Stimulated activated CD8-positive, alpha-beta memory T cell treated with anti-CD3 and anti-CD28 coated beads, Interleukin-15, amount 100 ng/mL, for 1 hour (primary cell): ENCODE measurements around the gene EPB41L4B.

ENCODE experiments used
- DNase-seq: peaks from one replicate; pipeline ENCODE4 v3.0.0-alpha.2; 2020; ENCODE audit warnings: low read depth

The EPB41L4B gene

DNA sequence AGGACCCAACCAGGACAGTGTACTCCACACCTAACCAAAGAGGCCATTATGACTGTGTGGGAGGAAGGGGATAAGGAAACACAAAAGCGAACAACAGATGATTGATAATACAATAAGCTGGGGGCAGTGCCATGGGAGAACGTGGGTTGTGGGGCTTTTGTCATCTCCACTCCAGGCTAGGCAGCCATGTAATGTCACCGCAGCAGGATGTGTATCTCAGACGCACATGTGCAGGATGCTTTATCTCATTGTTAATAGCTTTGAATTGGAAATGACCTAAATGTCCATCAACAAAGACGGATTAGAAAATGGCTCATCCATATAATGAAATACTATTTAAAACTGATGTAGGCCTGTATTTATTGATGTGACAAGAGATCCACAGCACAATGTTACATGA is 51.0 kb downstream of the EPB41L4B start:
- no peak for DNase-seq

DNA sequence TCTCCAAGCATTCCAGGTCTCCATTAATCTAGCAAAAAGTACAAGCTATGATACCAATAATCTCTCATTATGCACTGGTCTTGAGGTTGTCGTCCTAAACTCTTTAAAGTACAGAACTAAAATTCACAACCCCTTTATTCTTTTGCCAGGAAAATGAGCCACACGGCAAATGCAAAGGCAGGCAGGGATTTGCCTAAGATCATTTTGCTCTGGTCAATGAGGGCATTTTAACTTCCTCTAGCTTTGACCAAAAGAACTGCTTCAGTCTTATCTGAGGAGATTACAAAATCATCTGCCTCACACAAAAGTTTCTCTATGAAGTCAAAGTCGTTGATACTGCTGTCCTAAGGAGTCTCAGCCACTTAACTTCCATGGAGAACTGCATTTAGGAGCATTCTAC is 51.8 kb downstream of the EPB41L4B start:
- DNase-seq, result no peak

DNA sequence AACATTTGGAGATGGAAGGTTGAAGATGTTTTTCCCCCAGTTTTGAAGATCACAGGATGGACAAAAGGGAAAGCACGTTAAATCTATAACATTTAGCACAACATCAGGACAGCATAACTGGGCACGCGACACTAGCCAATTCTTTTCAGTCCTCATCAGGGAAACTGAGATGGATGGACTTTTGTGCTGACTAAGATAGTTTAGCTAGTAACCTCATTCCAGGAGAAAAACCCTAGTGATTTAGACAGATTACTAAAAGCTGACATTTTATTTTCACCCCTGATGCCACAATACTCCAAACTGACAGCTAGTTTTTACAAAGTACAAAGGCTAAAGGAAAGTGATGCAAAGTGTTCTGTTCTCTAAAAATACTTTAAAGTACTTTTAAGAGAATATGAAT is 53.3 kb downstream of the EPB41L4B start:
- DNase-seq, result no peak

DNA sequence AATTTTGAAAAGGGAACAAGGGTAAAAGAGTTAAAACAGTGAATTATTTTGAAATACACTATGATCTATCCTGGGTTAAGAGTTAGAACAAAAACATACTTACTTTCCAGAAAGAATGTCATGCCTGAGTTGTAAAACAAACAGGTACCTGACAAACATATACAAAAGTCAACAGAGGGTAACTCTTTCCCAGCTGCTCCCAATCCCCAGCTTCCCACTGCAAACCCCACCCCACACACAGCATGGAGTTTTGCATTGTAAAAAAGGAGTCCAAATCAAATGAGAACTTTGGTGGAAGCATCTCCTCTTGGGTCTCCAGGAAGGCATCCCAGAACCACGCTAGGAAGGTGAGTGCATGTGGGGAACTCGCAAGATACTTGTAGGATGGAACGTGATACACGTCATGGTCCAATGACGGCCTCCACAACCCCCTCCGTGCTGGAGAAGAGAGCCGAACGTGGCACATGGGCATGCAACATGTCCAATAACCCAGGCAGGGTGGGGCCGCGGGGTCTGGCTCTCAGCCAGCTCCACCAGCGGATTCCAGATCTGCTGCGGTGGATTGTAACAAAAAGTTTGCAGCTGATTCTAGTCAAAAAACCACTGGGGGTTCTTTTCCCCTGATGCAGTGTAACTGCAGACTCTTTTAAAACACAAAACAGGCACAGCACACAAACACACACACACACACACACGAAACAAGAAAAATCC is 55.8 kb downstream of the EPB41L4B start:
- DNase-seq, result no peak

DNA sequence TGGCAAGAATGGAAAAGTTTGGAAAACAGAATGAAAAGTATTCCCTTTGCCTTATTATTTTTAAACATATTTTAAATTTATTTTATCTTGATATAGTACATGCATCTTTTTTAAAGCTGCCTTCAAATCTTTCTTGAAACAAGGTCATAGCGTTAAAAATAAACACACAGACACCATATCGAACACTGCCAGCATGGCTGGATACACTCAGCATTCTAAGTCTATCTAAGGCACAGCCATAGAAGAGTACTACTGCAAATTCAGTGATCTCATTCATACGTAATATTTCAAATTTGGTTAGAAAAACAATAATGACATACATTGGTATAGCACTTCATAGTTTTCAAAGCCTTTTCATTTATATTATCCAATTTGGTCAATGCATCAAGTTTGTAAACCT is 57.5 kb downstream of the EPB41L4B start:
- no peak for DNase-seq

DNA sequence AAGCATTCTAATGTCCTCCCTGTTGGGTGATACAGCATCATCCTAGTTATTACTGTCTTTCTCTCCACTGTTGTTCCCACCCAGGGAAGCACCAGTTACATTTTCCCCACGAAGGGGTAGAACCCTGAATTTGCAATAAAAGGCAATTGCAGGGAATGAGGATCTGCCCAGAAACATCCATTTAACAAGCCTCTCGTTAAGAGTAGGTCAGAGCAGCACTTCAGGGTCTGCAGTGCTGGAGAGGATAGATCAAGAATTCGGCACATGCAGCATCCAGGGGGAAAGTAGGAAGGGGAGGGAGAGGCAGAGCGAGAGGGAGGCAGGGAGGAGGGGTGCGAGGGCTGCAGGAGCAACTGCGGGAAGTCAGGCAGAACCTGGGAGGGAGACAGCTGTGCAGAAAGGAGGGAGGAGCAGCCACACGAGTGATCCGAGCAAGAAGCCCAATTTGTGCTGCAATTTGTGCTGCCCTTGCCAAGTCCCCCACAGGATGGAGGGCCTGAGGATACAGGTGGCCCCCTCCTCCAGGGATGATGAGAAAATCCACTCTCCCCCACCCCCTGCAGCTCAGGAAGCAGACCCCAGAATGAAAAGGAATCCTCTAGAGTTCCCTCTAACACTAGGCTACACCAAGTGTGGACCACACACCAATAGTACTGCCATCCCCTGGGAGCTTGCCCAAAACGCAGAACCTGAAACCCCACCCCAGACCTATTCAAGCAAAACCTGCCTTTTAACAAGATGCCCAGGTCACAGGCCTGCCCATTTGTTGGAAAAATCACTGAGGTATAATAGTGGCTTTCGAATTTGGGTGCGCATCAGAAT is 62.2 kb downstream of the EPB41L4B start:
- no peak for DNase-seq

DNA sequence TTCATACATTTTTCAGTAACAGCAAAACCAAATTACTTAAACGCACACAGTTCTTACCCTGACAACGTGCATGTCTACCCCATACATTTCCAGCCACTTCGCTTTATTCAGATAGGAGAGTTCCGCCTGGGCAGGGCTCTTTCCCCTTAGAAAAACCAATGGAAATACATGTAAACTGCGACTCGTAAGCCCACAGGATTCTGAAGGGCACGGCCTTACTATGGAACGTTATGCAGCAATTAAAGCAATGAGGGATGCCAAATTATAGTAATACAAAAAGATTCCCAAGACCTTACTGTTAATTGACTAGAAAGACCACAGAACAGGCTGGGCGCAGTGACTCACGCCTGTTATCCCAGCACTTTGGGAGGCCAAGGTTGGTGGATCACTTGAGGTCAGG is 64.5 kb downstream of the EPB41L4B start:
- no peak for DNase-seq

DNA sequence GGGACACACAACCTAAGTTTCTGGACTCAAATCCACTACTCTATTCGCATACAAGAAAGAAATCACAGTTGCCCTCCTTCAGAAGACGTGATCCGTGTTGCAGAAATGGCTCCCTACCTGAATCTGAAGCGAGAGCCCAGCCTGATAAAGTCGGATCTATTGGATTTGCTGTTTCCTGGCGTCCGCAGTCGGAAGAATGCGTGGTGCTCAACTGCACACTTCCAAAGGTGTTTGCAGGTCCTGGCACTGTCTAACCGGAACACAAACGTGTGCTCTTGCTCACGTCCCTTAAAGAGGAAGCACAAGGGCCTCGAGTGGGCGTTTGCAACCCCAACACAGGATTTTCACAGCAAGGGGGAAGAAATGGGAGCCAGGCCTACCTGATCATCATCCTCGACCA is 65.5 kb downstream of the EPB41L4B start:
- DNase-seq, result no peak

DNA sequence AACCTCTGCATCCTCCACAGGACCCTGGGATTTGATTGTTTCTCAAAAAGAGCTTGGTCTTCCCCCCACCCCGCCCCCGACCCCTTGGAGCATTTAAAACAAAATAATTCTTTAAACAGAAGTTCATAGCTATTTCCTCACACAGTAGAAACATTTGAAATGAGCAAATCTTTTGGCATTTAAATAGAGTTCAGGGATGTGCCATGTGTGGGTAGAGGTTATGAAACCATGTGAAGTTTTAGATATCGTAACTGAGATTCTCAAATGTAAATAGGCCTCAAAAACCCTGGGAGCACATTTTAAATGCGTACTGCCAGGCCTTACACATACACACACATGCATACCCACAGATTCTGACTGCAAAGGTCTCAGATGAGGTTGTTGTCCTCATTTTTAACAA is 66.5 kb downstream of the EPB41L4B start:
- no peak for DNase-seq

DNA sequence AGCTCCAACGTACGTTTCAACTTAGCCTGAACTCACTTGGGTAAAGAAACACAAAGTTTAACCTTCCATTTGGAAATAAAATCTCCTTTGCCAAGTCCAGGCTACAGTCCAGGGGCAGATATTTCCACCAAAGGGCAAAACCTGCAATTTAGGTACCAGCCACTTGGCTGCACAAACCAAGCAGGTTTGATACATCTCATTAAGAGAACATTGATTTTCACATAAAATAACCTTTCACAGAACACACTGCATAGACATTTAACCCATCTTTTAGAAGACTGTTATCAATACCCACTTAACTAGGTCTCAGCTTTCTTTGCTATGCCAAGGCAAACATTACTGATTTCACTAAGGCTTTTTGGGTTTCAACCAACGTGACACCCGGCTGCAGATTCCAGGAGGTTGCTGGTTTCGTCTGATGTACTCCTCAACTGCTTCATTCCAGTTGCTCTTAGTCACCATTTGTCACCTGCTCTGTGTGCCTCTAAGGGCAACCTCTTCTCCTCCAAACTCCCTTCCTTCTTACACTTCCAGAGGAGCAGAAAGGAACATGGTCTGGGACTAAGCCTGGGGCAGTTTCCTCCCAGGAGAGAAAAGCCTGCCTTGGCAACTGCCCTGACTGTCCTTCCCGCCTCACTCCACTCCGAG is 67.1 kb downstream of the EPB41L4B start:
- DNase-seq, result no peak

DNA sequence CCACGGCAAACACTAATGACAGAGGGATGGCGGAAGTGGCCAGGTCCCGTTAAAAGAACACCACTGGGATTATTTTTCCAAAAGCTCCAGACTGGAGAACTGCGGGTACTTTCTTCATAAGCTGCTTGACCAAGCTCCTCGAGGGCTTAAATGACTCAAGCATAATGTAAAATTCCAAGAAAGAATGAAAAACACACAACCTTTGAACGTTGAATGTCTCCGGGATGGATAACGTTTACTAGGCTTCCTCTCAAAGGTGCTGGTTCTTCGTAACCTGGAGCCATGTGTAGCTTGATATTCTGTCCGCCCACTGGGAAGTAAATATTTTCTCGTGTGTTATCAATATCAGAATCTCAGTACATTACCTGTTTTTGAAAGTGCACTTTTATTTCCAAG is 67.6 kb downstream of the EPB41L4B start:
- no peak for DNase-seq

DNA sequence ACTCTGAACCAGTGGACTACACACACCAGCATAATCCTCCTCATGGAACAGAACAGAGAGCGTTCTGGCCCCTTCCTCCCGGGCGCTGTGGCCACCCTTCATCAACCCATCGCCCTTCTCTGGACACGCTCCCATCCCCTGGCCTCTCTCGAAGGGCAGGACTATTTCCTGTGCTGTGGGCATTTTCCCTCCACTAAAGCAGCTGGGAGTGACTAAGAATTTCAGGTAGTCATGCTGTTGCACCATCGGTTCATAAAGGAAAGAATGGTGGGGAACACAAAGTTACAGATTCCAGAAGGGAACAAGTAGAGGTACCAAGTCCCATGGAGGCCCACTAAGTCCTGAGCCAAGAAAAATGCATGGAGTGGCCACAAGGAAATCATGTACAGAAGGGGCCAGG is 68.6 kb downstream of the EPB41L4B start:
- DNase-seq, result no peak

DNA sequence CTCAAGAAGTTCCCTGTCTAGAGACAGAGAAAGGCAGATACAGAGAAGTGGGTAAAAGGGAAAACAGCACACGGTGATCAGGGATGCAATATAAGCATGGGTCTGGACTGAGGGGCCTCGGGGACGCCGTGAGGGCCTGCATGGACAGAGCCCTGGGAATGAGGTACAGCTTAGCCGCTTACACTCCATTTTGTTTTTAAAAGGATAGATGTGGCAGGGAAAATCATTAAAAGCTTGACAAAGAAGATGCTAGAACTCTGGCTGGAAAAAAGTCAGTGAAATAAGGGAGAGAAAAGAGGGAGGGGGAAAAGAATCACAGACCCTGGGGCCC is 69.1 kb downstream of the EPB41L4B start:
- no peak for DNase-seq

DNA sequence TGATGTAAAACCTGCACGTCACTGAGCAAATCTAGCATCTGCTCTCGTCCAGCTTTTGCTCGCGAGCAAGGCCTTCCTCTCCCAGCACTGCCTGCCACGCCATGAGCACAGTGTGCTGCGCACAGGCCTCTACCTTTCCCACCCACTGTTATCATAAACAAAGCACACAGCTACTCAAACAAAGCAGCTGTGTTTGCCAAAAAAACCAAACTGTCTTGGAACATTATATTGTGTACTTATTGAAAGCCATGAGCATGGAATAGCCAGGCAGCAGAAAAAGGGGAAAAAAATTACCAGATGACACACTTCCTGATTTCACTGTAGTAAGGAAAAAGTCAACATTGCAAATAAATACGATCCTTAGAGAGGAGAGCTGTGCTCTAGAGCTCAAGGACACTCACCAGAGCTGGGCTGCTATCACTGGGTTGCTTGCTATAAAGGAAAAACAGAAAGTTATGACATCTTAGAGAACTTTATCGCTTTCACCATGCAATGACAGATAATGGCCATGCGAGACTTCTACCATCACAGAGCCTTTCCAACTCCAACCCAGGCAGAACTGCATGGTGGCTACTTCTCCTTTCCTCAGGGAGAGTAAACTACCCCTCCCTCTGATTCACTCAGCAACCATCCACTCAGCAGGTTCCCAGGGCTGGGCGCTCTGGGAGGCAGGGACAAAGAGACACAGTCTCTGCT is 69.6 kb downstream of the EPB41L4B start:
- no peak for DNase-seq

DNA sequence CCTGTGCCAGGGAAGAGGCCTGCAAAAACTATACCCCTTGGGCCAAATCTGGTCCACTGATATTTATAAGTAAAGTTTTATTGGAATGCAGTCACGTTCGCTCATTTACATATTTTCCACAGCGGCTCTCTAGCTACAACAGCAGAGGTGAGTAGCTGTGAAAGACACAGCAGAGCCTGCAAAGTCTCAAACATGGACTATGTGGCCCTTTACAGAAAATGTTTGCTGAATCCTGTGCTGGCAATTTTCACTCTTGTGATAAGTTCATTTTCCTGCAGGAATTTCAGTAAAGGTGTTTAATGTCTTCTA is 70.1 kb downstream of the EPB41L4B start:
- no peak for DNase-seq

DNA sequence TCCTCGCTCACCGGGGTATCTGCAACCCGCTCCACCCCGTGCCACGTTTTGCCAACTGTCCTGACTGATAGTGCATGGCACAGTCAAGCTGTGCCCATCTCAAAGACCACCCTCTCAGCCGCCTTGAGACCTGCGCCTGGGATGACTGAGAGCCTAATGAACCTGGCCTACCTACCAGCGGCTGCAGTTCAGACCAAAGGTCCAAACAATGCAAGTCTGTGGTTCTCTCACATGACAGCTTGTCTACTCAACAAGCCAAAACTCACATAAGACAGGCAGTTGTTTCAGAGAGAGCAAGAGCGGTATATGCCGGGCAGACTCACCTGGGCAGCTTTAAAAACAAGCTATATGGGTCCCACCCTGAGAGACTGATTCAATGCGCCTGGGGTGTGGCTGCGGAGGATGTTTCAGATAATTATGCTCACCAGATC is 70.5 kb downstream of the EPB41L4B start:
- DNase-seq, result no peak

DNA sequence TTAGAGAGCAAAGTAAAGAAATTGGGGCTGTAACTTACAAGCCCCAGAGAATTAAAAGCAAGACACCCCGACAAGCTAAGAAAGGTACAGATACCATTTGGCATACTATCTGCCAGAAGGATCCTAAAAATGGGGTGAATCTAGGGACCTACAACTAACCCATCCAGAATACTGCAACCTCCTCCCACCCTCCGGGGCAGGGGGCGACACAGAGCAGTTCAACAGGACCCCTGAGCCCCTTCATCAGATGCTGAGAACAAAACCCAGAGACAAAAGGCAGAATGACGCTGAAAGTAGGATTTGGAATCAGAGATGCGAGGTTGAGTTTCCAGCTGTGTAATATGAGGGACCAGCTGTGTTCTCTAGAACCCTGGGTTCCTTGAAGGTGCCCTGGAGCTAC is 71.2 kb downstream of the EPB41L4B start:
- DNase-seq, result no peak

DNA sequence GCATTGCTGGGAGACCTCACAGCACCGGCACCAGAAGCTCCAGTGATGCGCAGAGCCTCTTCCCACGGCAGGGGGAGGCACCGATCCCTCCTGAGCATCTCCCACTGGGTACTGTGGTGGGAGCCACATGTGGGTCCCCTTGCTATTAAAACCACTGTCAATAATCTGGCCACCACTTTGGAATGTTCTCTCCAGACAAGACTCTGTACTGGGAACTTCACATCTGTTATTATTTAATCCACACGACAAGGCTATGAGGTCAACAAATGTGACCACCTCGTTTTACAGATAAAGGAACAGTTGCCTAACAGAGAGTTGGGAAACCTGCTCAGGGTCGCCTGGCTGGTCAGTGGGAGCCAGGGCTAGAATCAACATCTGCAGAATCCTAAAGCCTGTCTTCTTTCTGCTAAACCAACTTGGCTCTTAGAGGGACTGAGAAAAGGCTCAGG is 72.7 kb downstream of the EPB41L4B start:
- DNase-seq, result no peak

DNA sequence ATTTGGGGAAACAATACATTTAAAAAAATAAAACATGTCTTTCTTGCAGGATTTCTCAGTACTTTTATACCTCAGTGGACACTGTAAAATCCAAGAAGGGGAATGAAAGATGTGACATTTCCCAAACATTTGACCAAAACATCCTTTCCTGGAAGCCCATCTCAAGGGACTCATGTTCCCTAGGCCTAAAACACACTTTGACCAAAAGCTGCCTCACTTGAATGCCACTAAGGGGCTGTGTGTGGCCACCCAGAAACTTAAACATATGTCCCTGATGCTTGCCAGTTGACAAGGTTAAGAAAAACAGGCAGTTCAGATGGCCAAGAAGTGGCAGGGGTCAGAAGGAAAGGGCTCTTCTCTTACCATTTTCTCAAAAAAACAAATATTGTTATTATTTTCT is 73.6 kb downstream of the EPB41L4B start:
- DNase-seq, result no peak

DNA sequence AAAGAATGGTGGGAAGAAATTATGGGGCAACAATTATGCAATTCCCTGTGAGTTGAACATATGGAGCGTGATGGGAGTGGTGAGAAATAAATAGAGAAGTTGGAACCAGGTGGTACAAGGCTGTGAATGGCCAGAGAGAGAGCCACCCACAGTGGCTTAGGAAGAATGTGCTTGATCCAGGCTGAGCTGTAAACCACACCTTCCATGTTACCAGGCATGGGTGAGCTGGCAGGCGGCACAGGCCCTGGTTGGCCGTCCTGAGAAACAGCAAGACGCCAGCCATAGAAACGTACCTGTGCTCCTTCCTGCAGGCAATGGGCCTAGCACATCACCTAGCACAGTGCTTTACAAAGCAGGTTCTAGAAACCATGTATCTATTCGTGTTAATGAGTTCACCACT is 74.3 kb downstream of the EPB41L4B start:
- DNase-seq, result no peak

DNA sequence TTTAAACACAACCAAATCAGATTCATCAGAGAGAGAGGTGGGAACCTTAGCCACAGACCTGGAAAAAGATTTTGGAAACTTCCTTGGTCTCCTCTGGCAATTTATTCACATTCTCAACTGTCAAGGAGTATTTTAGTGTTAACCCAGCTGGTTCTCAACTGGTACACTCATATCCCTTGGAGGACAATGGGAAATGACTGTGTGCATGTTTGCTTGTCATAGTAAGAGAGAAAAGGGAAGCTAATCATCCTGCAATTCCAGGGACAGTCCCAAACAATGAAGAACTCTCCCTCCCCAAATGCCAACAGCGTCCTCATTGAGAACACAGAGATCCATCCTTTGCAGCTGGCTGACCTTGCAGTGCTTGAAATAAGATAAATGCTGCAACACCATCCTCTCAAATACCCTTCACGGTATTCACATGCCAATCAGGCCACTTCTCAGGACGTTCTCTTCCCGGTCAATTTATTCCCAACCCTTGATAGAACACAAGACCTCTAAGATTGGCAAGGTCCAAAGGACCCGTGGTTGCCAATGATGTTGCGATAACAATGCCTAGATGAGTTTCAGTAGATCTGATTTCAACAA is 75.5 kb downstream of the EPB41L4B start:
- no peak for DNase-seq
